Forelimb muscle (tissue), 1 donor: ENCODE results near the gene FRMD3. TPM values are rescaled to one million over a fixed set of nuclear protein-coding genes. Genes with fewer than 3 reads are reported as not detected.

Source experiments
- DNase-seq: peaks from one replicate; pipeline ENCODE4 v3.0.0-alpha.2; 2013; ENCODE audit warnings: low read depth
- polyA plus RNA-seq: library from polyadenylated mRNA; unstranded; fragments of 120-200 nt; gene quantifications from one replicate; pipeline ENCODE4 v1.2.1, GENCODE V29; 2013; ENCODE audit not compliant: insufficient read length

The FRMD3 gene
- polyA plus RNA-seq = 31.3 TPM

DNA sequence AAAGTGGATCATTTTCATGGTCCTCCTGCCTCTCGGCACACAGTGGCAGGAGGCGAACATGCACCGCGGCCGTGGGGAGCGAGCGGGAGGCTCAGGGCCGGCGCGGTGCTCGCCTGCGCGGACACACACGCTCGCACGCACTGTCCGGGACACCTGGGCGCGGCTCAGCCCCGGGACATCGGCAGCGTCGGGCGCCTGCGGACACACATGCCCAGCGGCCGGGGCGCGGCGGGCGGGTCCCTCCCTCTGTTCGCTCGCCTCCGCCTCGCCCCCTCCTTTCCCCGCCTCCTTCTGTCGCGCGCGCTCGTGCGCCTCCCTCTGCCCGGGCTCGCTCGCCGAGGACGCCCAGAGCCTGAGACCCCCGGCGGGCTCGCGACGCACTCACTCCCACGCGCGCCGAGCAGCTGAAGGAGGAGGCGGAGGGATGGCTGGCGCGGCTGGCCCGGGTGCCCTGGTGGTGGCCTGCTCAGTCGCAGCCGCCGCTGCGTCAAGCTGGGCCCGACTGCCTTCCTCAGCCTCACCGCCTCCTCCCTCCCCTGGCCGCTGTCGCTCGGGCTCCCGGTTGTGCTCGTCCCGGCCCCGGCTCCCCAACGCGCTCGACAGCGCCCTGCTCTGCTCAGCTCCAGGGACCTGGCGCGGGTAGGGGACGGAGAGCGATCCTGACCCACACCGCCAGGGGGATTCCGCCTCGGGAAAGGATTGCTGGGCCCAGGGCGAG lies at the start of gene FRMD3:
Gene FRMD3 (minus strand): TSS at position 230 of the 718 bp plus-strand sequence. CDS start 170 bp downstream, at position 60.
- DNase-seq = no peak

DNA sequence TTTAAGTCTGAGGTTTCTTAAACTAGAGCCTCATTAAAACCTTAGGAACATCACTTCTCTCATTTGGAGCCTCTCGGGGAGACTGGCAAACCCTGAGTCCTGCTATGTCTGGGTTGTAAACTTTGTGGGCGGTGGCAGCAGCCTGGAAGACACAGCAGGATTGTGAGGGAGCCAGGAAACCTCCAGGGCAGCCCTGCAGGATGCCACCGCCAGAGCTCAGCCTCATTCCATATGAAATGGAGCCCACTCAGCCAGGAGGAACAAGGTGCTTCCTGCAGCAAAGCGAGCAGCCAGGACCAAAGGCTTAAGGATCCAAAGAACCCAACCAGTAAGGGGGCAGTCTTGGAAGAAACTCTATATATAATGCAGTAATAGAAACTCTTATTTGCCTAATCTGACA lies 46.8 kb upstream of the FRMD3 start:
- DNase-seq = no peak

DNA sequence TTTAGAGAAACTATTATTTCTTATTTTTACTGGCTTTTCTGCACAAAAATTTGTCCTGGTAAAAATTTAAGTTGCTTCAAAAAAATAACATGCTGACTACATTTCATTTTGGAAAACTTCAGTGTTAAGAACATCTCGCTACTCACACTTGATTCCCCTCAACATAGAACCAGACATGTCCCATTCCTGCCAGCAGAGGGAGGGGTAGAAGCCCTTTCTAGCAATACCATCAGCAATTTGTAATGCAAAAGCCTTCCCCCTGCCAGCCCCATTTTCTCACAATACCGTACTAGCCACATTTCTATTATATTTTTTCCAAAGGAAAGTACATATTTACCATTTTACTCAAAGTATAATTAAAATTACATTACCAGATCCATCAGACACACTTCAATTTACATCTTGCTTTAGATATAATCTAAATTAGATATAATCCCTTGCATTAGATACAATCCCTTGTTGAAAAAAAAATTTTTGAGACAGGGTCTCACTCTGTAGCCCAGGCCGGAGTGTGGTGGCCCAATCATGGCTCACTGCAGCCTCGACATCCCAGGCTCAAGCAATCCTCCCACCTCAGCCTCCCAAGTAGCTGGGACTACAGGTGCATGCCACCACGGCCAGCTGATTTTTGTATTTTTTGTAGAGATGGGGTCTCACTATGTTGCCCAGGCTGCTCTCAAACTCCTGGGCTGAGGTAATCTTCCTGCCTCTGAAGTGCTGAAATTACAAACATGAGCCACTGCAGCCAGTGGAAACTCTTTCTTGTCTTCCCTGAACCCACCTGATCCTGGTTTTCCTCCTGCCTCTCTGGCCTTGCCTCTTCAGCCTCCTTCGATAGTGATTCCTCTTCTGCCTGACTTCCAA lies 45.2 kb upstream of the FRMD3 start:
- no peak for DNase-seq

- DNase-seq = no peak
These were observed 43.8 kb upstream of the FRMD3 start for GRCh38 chr9:83582029-83582428.

GRCh38 chr9:83574482-83574881 lies 36.3 kb upstream of the FRMD3 start:
- no peak for DNase-seq

- no peak for DNase-seq
These were observed 34.3 kb upstream of the FRMD3 start for GRCh38 chr9:83572524-83572923.

DNA sequence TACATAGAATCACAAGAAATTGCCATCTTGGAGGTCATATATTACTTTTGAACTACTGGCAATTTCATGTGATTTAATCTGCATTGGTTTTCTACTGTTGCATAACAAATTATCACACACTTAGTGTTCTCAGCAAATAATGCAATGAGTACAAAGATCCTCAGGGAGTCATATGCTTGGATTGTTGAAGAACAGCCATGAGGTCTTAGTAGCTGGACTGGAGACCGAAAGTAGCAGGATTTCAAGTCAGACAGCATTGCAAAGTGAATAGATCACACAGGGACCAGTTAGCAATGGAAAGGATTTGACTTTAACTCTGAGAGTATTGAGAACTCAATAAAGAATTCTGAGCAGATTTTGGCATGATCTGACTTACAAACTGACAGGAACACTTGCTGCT lies 32.2 kb upstream of the FRMD3 start:
- peak; percentile 13 for DNase-seq

GRCh38 chr9:83569326-83569725 lies 31.1 kb upstream of the FRMD3 start:
- DNase-seq = peak; percentile 5

DNA sequence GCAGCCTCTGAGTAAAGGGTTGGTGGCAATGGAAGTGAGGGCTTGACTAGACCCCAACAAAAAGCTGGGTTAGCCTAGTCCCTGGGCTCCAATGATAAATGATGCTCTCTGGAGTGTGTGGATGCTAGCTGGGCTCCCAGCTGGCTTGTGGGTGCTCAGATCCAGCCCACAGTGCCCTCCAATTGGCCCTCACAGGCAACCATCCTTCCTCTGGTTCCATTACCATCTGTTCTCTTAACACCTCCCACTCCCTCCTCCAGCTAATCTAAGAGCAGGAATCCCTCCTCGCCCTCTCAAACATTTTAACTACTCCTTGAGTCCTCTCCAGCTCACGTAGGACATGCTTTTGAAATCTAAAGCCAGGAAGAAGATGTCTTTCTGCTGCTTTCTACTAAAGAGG lies 25.2 kb upstream of the FRMD3 start:
- no peak for DNase-seq

GRCh38 chr9:83560169-83560826 lies 22.1 kb upstream of the FRMD3 start:
- no peak for DNase-seq

DNA sequence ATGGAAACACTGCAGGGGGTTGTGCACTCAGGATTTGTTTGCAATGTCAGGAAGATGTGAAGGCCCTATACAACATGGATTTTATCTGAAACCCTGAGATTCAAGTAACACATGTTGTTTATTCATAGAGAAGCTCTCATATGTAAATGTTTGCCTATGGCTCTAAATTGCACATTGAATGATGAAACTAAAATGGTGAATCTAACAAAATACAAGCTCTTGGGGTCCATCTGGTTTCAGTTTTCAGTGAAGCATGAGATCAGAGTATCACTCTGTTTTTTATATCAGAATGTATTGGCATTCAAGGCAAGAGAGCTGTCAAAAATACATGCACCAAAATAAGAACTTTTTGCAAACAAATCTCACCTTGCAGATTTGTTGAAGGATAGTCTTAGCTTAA lies 19.6 kb upstream of the FRMD3 start:
- no peak for DNase-seq

GRCh38 chr9:83557317-83557716 lies 19.1 kb upstream of the FRMD3 start:
- no peak for DNase-seq

DNA sequence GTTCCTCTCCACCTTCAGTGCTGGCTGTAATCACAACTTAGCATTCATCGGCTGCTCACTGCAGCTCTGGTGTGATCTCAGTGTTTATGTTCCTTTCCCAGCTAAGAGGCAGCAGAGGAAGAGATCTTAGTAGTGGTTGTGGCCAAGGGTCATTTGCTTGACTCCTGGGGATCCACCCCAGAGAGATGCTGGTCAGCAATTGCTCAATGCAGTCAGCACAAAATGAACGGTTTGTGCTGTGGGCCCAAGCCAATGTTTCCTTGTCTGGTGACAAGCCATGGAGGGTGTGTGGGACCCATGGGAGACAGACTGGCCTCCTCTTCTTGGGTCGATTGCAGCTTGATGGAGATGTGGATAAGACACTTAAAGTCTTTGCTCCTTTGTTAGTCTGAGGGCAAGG lies 16.1 kb upstream of the FRMD3 start:
- no peak for DNase-seq

- DNase-seq = no peak
These were observed 5.9 kb upstream of the FRMD3 start for GRCh38 chr9:83544002-83544698.

- no peak for DNase-seq
These were observed 663 bp upstream of the FRMD3 start for GRCh38 chr9:83538890-83539238.

DNA sequence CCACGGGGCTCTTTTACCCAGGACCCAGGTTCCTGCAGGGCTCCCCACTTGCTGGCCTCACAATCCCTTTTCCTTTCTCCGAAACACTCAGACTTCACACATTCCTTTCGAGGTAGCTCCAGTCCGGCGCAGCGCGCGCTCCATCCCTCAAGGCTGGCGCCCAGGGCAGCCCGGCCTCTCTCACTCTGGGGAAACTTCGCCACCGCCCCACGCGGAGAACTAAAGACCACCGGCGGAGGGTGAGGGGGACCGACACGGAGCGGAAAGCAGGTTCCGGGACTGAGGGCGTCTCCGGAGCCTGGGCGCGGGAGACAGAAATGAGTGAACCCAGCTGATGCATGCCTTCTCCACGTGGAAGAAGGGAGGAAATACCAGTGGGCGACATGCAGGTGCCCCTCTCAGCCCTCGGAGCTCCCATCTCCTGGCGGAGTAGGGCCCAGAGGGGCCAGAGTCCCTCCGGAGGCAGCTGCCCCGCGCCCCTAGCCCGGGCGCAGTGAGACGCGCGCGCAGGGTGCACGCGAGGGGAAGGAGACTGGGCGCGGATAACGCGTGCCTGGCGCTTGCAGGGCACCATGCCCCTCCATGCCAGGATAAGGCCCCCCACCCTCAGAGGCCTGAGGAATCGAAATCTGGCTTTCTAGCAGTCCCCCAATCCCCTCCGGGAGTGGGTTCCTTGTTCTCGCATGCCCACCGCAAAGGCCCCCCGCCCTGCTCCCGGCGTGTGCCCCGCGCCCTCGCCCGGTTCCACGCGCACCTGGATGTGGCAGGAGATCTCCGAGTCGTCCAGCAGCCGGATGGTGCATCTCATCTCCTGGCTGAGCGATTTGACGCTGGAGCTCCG lies 650 bp downstream of the FRMD3 start:
- no peak for DNase-seq

GRCh38 chr9:83536332-83536731 lies 1.9 kb downstream of the FRMD3 start:
- no peak for DNase-seq

- DNase-seq = no peak
These were observed 2.5 kb downstream of the FRMD3 start for GRCh38 chr9:83535736-83536135.

GRCh38 chr9:83533296-83533695 lies 4.9 kb downstream of the FRMD3 start:
- no peak for DNase-seq

- DNase-seq = no peak
These were observed 11.3 kb downstream of the FRMD3 start for GRCh38 chr9:83526901-83527300.

DNA sequence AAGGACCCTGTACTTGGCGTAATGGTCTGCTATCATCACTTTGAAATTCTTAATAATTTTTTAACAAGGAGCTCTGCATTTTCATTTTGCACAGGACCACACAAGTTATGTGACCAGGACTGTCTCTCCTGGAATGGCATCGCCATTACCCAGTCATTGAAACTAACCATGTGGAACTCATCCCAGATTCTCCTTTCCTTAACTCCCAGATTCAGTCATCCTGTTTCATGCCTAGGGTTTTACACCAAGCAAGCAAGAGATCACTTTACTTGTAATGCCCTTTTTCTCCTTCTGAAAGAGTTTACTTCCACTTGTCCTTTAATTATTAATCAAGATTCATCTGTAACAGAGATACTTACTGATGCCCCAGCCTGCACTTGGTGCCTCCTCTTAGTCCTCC lies 12.0 kb downstream of the FRMD3 start:
- no peak for DNase-seq
